Astrocyte (in vitro differentiated cells and primary cell): ENCODE results near the gene CDC14B.

Experiments used
- CTCF ChIP-seq: IDR thresholded peaks from 2 replicates; pipeline ENCODE4 v1.5.1; 2011; ENCODE audit warnings: low read depth, mild to moderate bottlenecking, inconsistent platforms, low read length, moderate library complexity; ENCODE audit not compliant: insufficient read depth
- EZH2 ChIP-seq: IDR thresholded peaks from 2 replicates; pipeline ENCODE4 v1.6.1; 2012; ENCODE audit warnings: mild to moderate bottlenecking, low read length, inconsistent platforms; ENCODE audit not compliant: insufficient read depth

GRCh38 chr9:96515621-96516470, 103.8 kb downstream of the CDC14B start:
- no peak for TF ChIP-seq CTCF
- TF ChIP-seq EZH2 = no peak
